ENCODE results near the gene CMTM3. TPM values are rescaled to one million over a fixed set of nuclear protein-coding genes. Genes with fewer than 3 reads are reported as not detected.
"Not testable (repeated sequence)": the region's sequence is repeated elsewhere in the genome, so short reads cannot be mapped to it uniquely, and the experiment has no call there.

Gene CMTM3
- total and polyA plus RNA-seq, 8 donors: 0.87 to 12.2 (median 8.5) TPM; not detected in 2

GRCh38 chr16:66562409-66562808, 42.1 kb upstream of the CMTM3 start:
- peaks cover 0 to 16% (median 0%) of the 10 kb centered on the region in 4 donors for H3K4me1 ChIP-seq
- no peaks in the 10 kb centered on the region for H3K27me3 ChIP-seq
- DNase-seq: no peak
- peaks cover 18 to 84% (median 60%) of the 10 kb centered on the region in 4 donors for H3K36me3 ChIP-seq
- intact Hi-C loops (cut with DNase I; ENCODE audit: low total_unique reads): no loop called here
- 74 to 81% (median 79%) methylated on average over 1 of the region's 1 CpG for WGBS, 5 donors
- no peak overlapping the region for H3K4me3 ChIP-seq
- peak overlapping the region in 1 of 5 donors; percentile 14 for H3K27ac ChIP-seq
- TF ChIP-seq EP300 (IDR thresholded peaks at IDR 0.05) (no peak), POLR2AphosphoS5 (IDR thresholded peaks at IDR 0.05) (no peak), POLR2A (IDR thresholded peaks at IDR 0.05) (no peak)
- TF ChIP-seq, protein P1, sequence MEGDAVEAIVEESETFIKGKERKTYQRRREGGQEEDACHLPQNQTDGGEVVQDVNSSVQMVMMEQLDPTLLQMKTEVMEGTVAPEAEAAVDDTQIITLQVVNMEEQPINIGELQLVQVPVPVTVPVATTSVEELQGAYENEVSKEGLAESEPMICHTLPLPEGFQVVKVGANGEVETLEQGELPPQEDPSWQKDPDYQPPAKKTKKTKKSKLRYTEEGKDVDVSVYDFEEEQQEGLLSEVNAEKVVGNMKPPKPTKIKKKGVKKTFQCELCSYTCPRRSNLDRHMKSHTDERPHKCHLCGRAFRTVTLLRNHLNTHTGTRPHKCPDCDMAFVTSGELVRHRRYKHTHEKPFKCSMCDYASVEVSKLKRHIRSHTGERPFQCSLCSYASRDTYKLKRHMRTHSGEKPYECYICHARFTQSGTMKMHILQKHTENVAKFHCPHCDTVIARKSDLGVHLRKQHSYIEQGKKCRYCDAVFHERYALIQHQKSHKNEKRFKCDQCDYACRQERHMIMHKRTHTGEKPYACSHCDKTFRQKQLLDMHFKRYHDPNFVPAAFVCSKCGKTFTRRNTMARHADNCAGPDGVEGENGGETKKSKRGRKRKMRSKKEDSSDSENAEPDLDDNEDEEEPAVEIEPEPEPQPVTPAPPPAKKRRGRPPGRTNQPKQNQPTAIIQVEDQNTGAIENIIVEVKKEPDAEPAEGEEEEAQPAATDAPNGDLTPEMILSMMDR (IDR thresholded peaks at IDR 0.05): no peak
- no peaks in the 10 kb centered on the region for H3K9me3 ChIP-seq

GRCh38 chr16:66562986-66563385, 41.5 kb upstream of the CMTM3 start:
- 69 to 86% (median 77%) methylated on average over 2 of the region's 2 CpGs for WGBS, 5 donors
- H3K4me1 ChIP-seq: peaks cover 0 to 16% (median 0%) of the 10 kb centered on the region in 4 donors
- intact Hi-C loops (cut with DNase I; ENCODE audit: low total_unique reads): no loop called here
- peaks cover 16 to 83% (median 56%) of the 10 kb centered on the region in 4 donors for H3K36me3 ChIP-seq
- TF ChIP-seq POLR2AphosphoS5 (IDR thresholded peaks at IDR 0.05) (no peak), EP300 (IDR thresholded peaks at IDR 0.05) (no peak), POLR2A (IDR thresholded peaks at IDR 0.05) (no peak)
- TF ChIP-seq, protein P1 (IDR thresholded peaks at IDR 0.05): no peak
- no peaks in the 10 kb centered on the region for H3K9me3 ChIP-seq
- H3K27ac ChIP-seq: peak overlapping the region in 1 of 5 donors; percentile 14
- no peak overlapping the region for H3K4me3 ChIP-seq
- no peaks in the 10 kb centered on the region for H3K27me3 ChIP-seq
- DNase-seq: no peak

DNA sequence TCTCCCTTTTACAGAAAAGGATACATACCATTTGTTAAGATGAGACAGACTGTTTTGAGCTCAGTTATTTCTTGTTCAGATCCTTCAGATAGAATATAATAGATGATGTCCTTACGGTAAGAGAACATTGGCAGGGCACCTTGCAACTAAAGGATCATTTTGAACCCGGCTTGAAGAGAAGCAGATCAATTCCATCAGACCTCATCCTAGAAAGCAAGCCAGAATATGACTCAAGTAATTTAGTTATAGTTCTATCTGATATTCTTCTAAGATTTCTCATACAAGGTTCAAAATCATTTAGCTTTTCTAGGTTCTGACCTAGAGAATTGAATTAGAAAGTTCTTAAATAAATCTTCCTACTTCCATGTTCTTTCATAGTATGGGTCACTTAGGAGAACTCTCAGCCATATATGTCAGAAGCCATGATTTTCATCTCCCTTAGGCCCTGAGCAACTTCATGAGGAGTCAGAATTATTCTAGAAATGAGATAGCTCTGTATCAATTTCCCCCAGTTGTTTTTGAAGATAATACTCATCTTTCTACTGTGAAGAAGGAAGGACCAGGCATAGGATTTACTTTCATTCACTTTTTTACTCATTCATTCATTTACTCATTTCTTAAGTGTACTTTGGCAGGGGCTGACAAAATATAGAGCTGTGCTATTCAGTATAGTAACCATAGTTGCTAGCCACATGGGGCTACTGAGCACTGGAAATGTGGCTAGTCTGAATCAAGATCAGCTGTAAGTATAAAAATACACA, 40.8 kb upstream of the CMTM3 start:
- Histone ChIP-seq H3K9me3 (no peaks in the 10 kb centered on the region), H3K4me1 (peaks cover 0 to 16% (median 0%) of the 10 kb centered on the region in 4 donors), H3K36me3 (peaks cover 15 to 75% (median 56%) of the 10 kb centered on the region in 4 donors), H3K27me3 (no peaks in the 10 kb centered on the region), H3K27ac (no peak overlapping the region), H3K4me3 (no peak overlapping the region)
- intact Hi-C loops (cut with DNase I; ENCODE audit: low total_unique reads): no loop called here
- WGBS, 5 donors: 88 to 94% (median 93%) methylated on average over 2 of the region's 2 CpGs
- DNase-seq: no peak
- TF ChIP-seq POLR2A (IDR thresholded peaks at IDR 0.05) (no peak), POLR2AphosphoS5 (IDR thresholded peaks at IDR 0.05) (no peak), EP300 (IDR thresholded peaks at IDR 0.05) (no peak)

DNA sequence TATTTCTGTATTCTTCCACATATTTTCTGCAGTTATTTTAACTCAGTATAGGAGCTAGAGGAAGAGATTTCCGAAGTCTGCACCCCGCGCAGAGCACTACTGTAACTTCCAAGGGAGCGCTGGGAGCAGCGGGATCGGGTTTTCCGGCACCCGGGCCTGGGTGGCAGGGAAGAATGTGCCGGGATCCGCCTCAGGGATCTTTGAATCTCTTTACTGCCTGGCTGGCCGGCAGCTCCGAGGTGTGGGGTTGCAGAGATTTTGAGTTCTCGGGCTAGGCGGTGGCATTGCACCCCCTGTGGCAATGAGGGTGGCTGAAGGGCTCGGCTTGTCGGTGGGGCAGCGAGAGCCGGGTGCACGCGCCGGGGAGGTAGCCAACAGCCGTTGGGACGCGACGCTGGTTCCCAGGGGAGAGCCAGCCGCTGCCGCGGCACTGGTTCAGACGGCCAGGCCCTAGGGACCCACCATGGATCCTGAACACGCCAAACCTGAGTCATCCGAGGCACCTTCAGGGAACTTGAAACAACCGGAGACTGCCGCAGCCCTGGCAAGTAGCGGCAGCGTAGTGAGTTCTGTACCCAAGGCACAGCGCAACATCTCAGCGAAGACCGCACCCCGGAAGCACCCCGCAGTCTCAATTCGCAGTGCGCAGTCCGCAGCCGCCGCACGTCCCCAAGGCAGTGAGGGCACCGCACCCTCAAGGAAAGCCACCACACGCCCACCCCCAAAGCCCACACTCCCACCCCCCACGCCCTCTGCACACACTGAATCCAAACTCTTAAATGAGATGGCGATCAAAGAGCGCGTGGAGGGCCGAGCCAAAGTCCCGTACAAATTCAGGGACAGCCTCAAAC, 38.2 kb upstream of the CMTM3 start, which contains the start of gene CMTM1:
TSS of gene CMTM1 (plus strand) at position 389 of the 851 bp plus-strand sequence. CDS start at position 464, 75 bp downstream.
- no peak within 1 kb of the TSS for H3K27ac ChIP-seq
- H3K27me3 ChIP-seq: no peaks in the 10 kb centered on the region
- H3K36me3 ChIP-seq: peaks cover 15 to 55% (median 46%) of the 10 kb centered on the region in 4 donors
- H3K4me1 ChIP-seq: peaks cover 0 to 21% (median 0%) of the 10 kb centered on the region in 4 donors
- no peaks in the 10 kb centered on the region for H3K9me3 ChIP-seq
- intact Hi-C loops (cut with DNase I; ENCODE audit: low total_unique reads): no loop called here
- H3K4me3 ChIP-seq: no peak within 1 kb of the TSS
- no peak for DNase-seq
- WGBS, 5 donors: 92 to 98% (median 95%) methylated on average over 46 to 54 of the region's 54 CpGs
- TF ChIP-seq POLR2AphosphoS5 (IDR thresholded peaks at IDR 0.05) (no peak), EP300 (IDR thresholded peaks at IDR 0.05) (no peak), POLR2A (IDR thresholded peaks at IDR 0.05) (no peak)
- TF ChIP-seq, protein P1 (IDR thresholded peaks at IDR 0.05): no peak

DNA sequence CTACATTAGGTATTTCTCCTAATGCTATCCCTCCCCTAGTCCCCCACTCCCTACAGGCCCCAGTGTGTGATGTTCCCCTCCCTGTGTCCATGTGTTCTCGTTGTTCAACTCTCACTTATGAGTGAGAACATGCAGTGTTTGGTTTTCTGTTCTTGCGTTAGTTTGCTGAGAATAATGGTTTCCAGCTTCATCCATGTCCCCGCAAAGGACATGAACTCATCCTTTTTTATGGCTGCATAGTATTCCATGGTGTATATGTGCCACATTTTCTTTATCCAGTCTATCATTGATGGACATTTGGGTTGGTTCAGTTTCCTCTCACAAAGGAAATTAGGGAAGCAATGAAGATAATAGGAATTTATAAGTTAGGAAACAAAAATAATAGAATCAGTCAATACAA, 37.2 kb upstream of the CMTM3 start:
- Histone ChIP-seq H3K4me1 (peaks cover 0 to 21% (median 0%) of the 10 kb centered on the region in 4 donors), H3K36me3 (peaks cover 15 to 49% (median 38%) of the 10 kb centered on the region in 4 donors)
- intact Hi-C loops (cut with DNase I; ENCODE audit: low total_unique reads); DNase-seq; H3K27me3 ChIP-seq; H3K27ac ChIP-seq; H3K4me3 ChIP-seq; H3K9me3 ChIP-seq: not testable (repeated sequence)
- 91 to 100% (median 94%) methylated on average over 3 of the region's 3 CpGs for WGBS, 5 donors
